HG03571 (cell line): ENCODE measurements around the gene GNG10.
"Not testable (repeated sequence)": the region's sequence is repeated elsewhere in the genome, so short reads cannot be mapped to it uniquely, and the experiment has no call there.

ENCODE experiments used
- ATAC-seq: cut with Tn5 transposase; IDR thresholded peaks from one replicate; pipeline ENCODE4 v1.9.1; 2021; ENCODE audit not compliant: unreplicated experiment

The GNG10 gene

DNA sequence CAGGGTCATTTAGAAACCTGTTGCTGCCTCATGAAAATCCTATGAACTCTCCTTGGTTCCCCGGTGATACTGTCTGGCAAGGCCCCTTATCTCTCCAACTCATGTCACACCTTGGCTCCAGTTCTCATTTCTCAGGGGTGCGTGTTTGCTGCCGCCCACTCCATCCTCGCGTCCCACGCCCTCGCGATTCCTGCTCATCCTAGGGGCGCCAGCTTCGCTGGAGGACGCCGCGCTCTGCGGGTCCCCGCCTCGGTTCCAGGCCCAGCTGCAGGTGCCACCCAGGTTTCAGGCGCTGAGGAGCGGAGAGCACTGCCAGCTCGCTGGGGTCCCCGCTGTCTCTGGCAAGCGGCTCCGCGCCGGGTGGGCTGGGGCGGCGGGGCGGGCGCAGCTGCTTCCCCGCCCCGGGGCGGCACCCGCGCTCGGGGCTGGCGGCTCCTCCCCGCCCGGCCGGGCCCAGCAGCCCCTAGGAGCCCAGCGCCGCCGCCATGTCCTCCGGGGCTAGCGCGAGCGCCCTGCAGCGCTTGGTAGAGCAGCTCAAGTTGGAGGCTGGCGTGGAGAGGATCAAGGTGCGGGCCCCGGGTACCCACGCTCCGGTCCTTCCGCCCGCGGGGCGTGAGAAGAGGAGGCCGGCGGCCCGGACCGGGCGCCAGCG is at the start of gene GNG10:
GNG10 (plus strand) TSS at position 456 of the 652 bp plus-strand sequence; CDS start at position 486, 30 bp downstream.
- peak; percentile 78 for ATAC-seq

GRCh38 chr9:111613436-111614040 is 47.9 kb upstream of the GNG10 start:
- ATAC-seq = no peak

- ATAC-seq = no peak
These were observed 45.5 kb upstream of the GNG10 start for GRCh38 chr9:111615928-111616327.

DNA sequence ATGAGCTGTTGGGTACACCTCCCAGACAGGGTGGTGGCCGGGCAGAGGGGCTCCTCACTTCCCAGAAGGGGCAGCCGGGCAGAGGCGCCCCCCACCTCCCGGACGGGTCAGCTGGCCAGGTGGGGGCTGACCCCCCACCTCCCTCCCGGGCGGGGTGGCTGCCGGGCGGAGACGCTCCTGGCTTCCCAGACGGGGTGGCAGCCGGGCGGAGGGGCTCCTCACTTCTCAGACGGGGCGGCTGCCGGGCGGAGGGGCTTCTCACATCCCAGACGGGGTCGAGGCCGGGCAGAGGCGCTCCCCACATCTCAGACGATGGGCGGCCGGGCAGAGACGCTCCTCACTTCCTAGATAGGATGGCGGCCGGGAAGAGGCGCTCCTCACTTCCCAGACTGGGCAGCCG is 44.1 kb upstream of the GNG10 start:
- ATAC-seq = not testable (repeated sequence)

- no peak for ATAC-seq
These were observed 39.4 kb upstream of the GNG10 start for GRCh38 chr9:111621895-111622480.

DNA sequence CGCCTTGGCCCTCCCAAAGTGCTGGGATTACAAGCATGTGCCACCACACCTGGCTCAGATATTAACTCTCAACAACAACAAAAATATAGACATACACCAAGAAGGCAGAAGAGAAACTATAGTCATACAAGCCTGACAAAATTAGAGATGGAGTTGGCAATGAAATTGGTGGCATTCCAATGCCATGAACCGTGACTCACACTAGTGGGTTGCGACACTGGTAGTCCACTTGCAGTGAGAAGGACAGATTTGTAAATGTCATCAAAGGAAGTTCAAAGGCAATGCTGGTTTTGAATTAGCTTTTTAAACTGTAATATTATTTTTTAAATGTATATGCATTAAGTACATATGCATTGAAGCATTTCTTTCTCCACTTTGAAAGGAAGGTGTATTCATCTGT is 38.8 kb upstream of the GNG10 start:
- ATAC-seq = no peak

DNA sequence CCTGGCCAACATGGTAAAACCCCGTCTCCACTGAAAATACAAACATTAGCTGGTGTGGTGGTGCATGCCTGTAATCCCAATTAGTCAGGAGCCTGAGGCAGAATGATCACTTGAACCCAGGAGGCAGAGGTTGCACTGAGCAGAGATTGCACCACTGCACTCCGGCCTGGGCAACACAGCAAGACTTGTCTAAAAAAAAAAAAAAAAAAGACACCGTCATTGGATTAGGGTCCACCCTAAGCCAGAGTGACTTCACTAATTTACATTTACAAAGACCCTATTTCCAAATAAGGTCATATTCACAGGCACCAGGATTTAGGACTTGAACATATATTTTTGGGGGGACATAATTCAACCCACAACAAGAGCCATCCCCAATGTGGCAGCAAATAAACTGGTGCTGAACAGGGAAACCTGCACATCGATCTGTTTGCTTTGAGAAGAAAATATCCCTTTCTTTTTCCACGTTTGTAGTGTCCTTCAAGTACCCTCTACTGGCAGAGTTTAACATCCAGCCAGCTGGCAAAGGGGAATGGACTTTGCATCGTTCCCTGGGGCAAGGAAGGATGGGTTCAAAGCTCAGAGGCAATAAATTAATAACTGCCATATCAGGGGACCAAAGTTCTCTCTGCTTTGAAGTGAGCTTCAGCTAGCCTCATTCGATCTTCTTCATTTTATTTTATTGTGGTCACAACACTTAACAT is 34.0 kb upstream of the GNG10 start:
- ATAC-seq = no peak

GRCh38 chr9:111628411-111628810 is 33.0 kb upstream of the GNG10 start:
- no peak for ATAC-seq

DNA sequence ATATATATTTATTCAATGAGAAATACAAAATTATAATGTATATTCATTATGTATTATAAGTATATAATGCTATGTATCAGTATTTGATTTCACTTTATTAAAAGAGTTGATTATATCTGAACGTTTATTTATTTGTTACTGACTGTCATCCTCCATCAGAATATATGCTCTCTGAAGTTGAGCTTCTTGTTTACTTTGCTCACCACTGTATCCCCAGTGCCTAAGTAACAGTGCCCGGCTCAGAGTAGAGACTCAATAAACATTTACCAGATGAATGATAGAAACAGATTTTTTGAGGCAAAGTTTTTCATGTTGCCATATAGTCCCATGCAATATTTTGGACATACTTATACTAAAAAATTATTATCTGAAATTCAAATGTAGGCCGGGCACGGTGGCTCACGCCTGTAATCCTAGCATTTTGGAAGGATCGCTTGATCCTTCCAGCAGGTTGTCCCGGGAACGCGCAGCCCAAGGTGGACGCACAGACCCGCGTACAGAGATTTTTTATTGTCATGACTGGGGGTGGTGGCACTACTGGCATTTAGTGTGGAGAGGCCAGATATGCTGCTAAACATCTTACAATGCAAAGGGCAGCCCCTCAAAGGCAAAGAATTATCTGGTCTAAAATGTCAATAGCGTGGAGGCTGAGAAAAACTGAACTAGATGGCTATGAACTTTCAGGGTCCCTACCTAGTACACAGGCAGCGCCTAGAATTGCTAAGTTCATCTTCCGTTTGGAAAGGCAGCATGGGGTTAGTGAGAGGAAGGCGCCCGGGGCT is 31.0 kb upstream of the GNG10 start:
- ATAC-seq = peak; percentile 13

- no peak for ATAC-seq
These were observed 30.5 kb upstream of the GNG10 start for GRCh38 chr9:111630964-111631213.

DNA sequence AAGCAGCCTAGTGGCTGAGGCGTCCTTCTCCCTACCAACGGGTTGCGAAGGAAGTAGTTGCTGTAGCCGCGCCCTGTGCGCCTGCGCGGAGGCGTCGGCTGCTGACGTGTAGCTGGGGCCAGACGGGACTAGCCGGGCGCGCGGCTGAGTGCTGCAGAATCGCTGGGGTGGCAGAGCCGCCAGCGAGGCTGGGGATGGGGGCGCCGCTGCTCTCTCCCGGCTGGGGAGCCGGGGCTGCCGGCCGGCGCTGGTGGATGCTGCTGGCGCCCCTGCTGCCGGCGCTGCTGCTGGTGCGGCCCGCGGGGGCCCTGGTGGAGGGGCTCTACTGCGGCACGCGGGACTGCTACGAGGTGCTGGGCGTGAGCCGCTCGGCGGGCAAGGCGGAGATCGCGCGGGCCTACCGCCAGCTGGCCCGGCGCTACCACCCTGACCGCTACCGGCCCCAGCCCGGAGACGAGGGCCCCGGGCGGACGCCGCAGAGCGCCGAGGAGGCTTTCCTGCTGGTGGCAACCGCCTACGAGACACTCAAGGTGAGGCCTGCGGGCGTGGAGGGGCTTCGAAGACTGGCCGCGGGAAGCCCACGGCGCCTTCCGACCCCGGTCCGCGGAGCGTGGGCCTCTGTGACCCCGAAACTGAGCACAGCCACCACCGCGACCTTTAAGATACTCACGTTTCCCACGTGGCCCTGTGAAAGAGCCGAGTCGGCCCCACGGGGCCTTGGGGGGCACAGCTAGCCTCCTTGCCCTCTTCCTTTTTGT is 30.0 kb upstream of the GNG10 start, which contains the start of gene DNAJC25:
DNAJC25 (plus strand) TSS at position 121 of the 758 bp plus-strand sequence; CDS start at position 195, 74 bp downstream.
- ATAC-seq = peak; percentile 98

GRCh38 chr9:111632060-111632459 is 29.3 kb upstream of the GNG10 start:
- ATAC-seq = no peak

- no peak for ATAC-seq
These were observed 28.6 kb upstream of the GNG10 start for GRCh38 chr9:111632695-111633388.

- no peak for ATAC-seq
These were observed 28.0 kb upstream of the GNG10 start for GRCh38 chr9:111633389-111633736.

GRCh38 chr9:111634860-111635259 is 26.5 kb upstream of the GNG10 start:
- no peak for ATAC-seq

DNA sequence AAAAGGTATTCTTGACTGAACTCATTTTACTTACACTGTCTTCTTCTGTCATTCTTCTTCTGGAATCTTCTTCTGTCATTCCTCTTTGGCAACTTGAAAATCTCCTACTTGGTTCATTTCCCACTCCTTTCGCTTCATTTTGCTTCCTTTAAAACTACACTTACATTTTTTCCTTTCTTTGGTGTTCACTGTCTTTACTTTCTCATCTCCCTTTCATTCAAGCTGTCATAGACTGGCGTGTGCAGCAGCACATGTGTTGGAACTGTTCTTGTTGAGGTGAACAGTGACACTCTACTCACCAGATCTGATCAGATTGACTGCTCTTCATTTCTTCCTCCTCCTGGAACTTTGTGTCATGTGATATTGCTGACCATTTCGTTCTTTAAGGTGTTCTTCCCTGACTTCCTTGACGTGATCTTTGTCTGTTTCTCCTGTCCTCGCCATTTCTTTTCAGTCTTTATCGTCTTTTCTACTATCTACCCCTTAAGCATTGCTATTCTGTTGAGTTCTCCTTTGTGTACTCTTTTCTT is 23.9 kb upstream of the GNG10 start:
- no peak for ATAC-seq

DNA sequence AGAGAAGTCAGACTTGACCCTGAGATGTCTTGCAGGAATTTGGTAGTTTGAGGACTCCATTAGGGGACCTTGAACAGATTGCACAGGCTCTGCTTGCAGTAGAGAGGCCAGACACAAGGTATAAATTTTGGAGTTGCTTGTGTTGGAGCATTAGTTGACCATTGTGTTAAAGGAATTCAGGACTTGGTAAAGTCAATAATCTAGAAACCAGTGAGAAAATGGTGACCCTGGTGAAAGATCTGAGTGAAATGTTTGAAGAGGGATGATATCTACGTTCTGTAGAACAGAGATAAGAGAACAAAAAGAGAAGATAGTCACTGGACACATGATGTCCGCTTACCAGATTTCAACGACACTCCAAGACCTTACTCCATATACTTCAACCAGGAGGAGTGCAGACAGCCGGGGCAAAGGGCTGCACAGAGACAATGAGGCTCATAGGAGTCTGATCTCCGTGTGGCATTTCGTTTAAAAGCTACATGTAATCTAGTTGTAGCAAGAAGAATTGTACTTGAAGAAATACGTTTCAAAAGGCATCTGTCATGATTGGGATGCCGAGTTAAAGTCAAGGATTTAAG is 17.1 kb upstream of the GNG10 start:
- no peak for ATAC-seq

GRCh38 chr9:111645806-111646205 is 15.6 kb upstream of the GNG10 start:
- ATAC-seq = no peak

DNA sequence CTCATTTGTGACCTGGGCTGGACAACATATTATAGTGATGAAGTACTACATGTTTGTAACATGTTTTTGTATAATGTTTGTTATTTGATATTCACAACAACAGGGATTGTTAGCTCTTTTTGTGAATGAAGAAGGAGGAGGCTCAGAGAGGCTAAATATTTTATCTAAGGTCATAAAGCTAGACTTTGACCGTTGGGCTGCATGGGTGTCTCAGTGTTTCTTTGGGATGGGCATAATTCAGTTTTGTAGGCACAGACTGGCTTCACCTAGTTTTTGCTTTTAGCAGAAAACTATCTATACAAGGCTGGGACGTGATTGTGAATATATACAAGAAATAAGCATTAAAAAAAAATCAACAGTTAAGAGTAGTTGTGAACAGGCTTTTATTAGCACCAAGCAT is 15.0 kb upstream of the GNG10 start:
- ATAC-seq = no peak
